Left lung (tissue), 10 donors: Measurements from ENCODE around the gene TBC1D9. TPM values are rescaled to one million over a fixed set of nuclear protein-coding genes. Genes with fewer than 3 reads are reported as not detected.
A peak's percentile ranks its signal among the peaks of the same experiment; 100 is the strongest.

Experiments used
- ATAC-seq: fragments of 200-7000 bp; cut with Tn5 transposase; one replicate; pipeline ENCODE4 v1.9.1; 2020; ENCODE audit warnings: moderate library complexity
- DNase-seq, 4 donors: peaks; one replicate each; pipeline ENCODE4 v3.0.0-alpha.2; 2013 to 2020
- H3K27ac ChIP-seq, 2 donors: fragments of 200-600 bp; sonication (generic) in 1 of 2; one replicate each; pipeline versions ENCODE4 v1.5.0 to v1.8.0; 2020 to 2021
- H3K27me3 ChIP-seq, 2 donors: fragments of 200-600 bp; sonication (generic) in 1 of 2; one replicate each; pipeline versions ENCODE4 v1.5.0 to v1.8.0; 2020 to 2021
- H3K36me3 ChIP-seq, 2 donors: fragments of 200-600 bp; sonication (generic) in 1 of 2; one replicate each; pipeline versions ENCODE4 v1.5.0 to v1.8.0; 2020 to 2021
- H3K4me1 ChIP-seq, 2 donors: fragments of 200-600 bp; one replicate each; pipeline ENCODE4 v1.8.0; 2021
- H3K4me3 ChIP-seq, 2 donors: fragments of 200-600 bp; sonication (generic) in 1 of 2; one replicate each; pipeline versions ENCODE4 v1.5.0 to v1.8.0; 2020 to 2021; ENCODE audit warnings: mild to moderate bottlenecking in 1 of 2
- H3K9me3 ChIP-seq, 2 donors: fragments of 200-600 bp; sonication (generic) in 1 of 2; one replicate each; pipeline versions ENCODE4 v1.5.0 to v1.8.0; 2020 to 2021
- CTCF ChIP-seq, 2 donors: fragments of 200-600 bp; sonication (generic) in 1 of 2; IDR thresholded peaks; one replicate each; pipeline versions ENCODE4 v1.5.0 to v1.8.0; 2021; ENCODE audit warnings: antibody characterized with exemption in 2 of 2
- intact Hi-C, 2 donors: fragments of 100-400 bp; cut with DNase I; formaldehyde crosslinking; loops; one replicate each; pipeline versions ENCODE4 v1.11.2 to v1.14.2; 2022
- polyA plus RNA-seq, 6 donors: library from polyadenylated mRNA; unstranded; fragments of 120-200 nt; gene quantifications; one replicate each; pipeline ENCODE4 v1.2.1, GENCODE V29; 2013; ENCODE audit not compliant: insufficient read length in 6 of 6
- total RNA-seq, 2 donors: library from RNA; stranded (reverse); fragmentation: NEBNext Ultra II Directional; extraction: Animal tissue kit (Norgen Biotek cat#: 25700); gene quantifications; one replicate each; pipeline ENCODE4 v1.2.1, GENCODE V29; 2021
- donor health status: DM: no; HTN: yes; CAD: no.
- donor health status: DM: no; HTN: no; CAD: no.

The TBC1D9 gene
- total and polyA plus RNA-seq, 8 donors, result 27.7 to 35.7 (median 32.3) TPM

- H3K4me3 ChIP-seq, result no peak overlapping the region
- H3K27ac ChIP-seq, result peak overlapping the region; percentile 23 to 85
- intact Hi-C loops, result no loop called here
- no peak for DNase-seq
- no peaks in the 10 kb centered on the region for H3K9me3 ChIP-seq
- no peak for TF ChIP-seq CTCF (IDR thresholded peaks at IDR 0.05)
- H3K4me1 ChIP-seq, result peaks cover 6 to 59% of the 10 kb centered on the region in 2 donors
- no peak for ATAC-seq
- H3K27me3 ChIP-seq, result no peaks in the 10 kb centered on the region
- no peaks in the 10 kb centered on the region for H3K36me3 ChIP-seq
Observed at GRCh38 chr4:140718241-140718952, 37.8 kb downstream of the TBC1D9 start.

GRCh38 chr4:140717313-140717712 lies 38.9 kb downstream of the TBC1D9 start:
- H3K27ac ChIP-seq, result peak overlapping the region in 1 of 2 donors; percentile 85
- no peaks in the 10 kb centered on the region for H3K27me3 ChIP-seq
- TF ChIP-seq CTCF (IDR thresholded peaks at IDR 0.05), result no peak
- DNase-seq (no peak), ATAC-seq (no peak)
- intact Hi-C loops, result no loop called here
- H3K4me1 ChIP-seq, result peaks cover 6 to 57% of the 10 kb centered on the region in 2 donors
- H3K9me3 ChIP-seq, result no peaks in the 10 kb centered on the region
- H3K36me3 ChIP-seq, result no peaks in the 10 kb centered on the region
- no peak overlapping the region for H3K4me3 ChIP-seq

GRCh38 chr4:140715119-140715518 lies 41.1 kb downstream of the TBC1D9 start:
- H3K36me3 ChIP-seq, result no peaks in the 10 kb centered on the region
- intact Hi-C loops, result no loop called here
- ATAC-seq (no peak), DNase-seq (no peak)
- H3K4me3 ChIP-seq, result no peak overlapping the region
- H3K27ac ChIP-seq, result no peak overlapping the region
- H3K9me3 ChIP-seq, result no peaks in the 10 kb centered on the region
- TF ChIP-seq CTCF (IDR thresholded peaks at IDR 0.05), result no peak
- H3K4me1 ChIP-seq, result peaks cover 6 to 41% of the 10 kb centered on the region in 2 donors
- H3K27me3 ChIP-seq, result no peaks in the 10 kb centered on the region

GRCh38 chr4:140711910-140712309 lies 44.3 kb downstream of the TBC1D9 start:
- Histone ChIP-seq H3K4me3 (no peak overlapping the region), H3K9me3 (no peaks in the 10 kb centered on the region), H3K27ac (no peak overlapping the region), H3K36me3 (no peaks in the 10 kb centered on the region), H3K4me1 (peaks cover 0 to 11% of the 10 kb centered on the region in 2 donors), H3K27me3 (no peaks in the 10 kb centered on the region)
- DNase-seq (peak in 1 of 4 donors; percentile 42), ATAC-seq (peak; percentile 35)
- no peak for TF ChIP-seq CTCF (IDR thresholded peaks at IDR 0.05)
- intact Hi-C loops, result no loop called here

GRCh38 chr4:140710908-140711622 lies 45.1 kb downstream of the TBC1D9 start:
- Histone ChIP-seq H3K4me3 (no peak overlapping the region), H3K9me3 (no peaks in the 10 kb centered on the region), H3K4me1 (peaks cover 0 to 15% of the 10 kb centered on the region in 2 donors), H3K36me3 (no peaks in the 10 kb centered on the region), H3K27me3 (no peaks in the 10 kb centered on the region), H3K27ac (no peak overlapping the region)
- DNase-seq, result no peak
- TF ChIP-seq CTCF (IDR thresholded peaks at IDR 0.05), result no peak
- intact Hi-C loops, result no loop called here
- ATAC-seq, result no peak
